NCI-H526 (cell line): ENCODE data around the gene CFAP91.

ENCODE experiments used
- DNase-seq, 2 experiments: peaks; one replicate each; lab custom pipeline; 2025; lab: John Stamatoyannopoulos, UW

Gene CFAP91

DNA sequence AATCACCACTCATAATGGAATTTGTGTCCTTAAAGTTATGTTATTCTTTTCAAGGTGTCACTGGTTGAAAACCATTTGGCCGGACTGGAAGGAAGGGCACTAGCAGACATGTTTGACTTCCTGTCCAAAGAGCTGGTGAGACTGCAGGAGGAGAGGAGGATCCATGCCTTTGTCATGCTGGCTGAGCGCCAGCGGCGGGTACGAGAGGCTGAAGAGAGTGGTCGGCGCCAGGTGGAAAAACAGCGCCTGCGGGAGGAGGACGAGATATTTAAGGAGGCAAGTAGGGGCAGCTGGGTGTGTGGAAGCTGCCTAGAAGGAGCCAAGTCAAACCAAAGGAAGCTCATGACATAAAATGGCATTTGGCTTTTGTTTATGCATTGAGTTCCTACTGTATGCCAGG, 41.1 kb downstream of the CFAP91 start:
- DNase-seq, result no peak

DNA sequence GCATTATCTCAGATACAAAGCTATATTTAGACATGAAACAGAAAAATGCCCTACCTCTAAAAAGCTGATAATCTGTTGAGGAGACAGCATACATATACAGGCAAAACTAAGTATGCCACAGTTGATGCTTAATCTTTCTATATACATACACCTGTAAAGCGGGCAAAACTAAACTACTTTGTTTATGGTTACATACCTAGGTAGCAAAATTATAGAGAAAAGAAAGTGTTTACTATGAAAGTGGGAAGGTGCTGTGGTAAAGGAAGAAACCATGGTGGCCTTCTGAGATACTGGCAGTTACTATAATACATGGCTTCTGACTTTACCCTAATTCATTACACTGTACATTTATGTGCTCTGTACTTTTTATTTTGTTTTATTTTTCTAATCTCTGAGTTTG, 43.1 kb downstream of the CFAP91 start:
- DNase-seq, result no peak

DNA sequence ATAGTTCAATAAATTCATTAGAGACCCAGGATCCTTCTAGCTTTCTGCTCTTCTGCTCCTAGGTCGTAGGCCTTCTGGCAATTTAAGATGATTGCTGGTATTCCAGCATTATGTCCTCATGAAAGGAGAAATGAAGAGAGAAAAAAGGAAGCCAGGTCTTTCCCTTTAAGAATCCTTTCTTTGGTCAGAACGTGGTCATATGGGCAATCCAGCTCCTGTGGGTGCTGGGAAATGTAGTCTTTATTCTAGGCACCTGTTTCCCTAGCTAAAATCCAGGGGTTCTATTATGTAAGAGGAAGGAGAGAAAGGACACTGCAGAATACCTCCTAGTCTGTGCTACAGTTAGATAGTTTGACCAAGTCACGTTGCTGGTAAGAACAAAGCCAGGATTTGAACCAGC, 43.6 kb downstream of the CFAP91 start:
- DNase-seq, result no peak

DNA sequence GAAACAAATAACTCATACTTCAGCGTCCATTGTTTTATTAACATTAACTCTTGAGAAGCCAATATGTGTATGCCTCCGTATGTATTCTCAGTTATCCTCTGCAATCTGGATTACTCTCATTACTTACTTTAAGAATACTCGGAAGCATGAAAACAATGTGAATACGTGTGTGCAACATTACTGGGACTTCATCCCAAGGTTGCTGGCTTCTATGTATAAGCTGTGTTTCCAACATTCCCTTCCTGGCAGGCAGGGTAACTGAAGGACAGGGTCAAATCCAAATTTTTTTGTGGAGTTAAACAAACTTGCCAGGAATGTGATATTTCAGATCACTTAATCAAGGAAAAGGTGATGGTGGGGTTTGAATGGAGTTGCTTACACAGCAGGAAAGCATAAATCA, 44.5 kb downstream of the CFAP91 start:
- DNase-seq, result no peak

GRCh38 chr3:119748991-119749390, 46.2 kb downstream of the CFAP91 start:
- DNase-seq, result no peak

- DNase-seq, result no peak
Measured at GRCh38 chr3:119751423-119751822, 48.6 kb downstream of the CFAP91 start.
